GM18873 (cell line): ENCODE results near the gene CACNG6.

ENCODE experiments used
- ATAC-seq: cut with Tn5 transposase; IDR thresholded peaks from one replicate; pipeline ENCODE4 v1.9.1; 2021; ENCODE audit warnings: mild to moderate bottlenecking, moderate library complexity, moderate number of reproducible peaks; ENCODE audit not compliant: unreplicated experiment, low FRiP score

CACNG6 gene

DNA sequence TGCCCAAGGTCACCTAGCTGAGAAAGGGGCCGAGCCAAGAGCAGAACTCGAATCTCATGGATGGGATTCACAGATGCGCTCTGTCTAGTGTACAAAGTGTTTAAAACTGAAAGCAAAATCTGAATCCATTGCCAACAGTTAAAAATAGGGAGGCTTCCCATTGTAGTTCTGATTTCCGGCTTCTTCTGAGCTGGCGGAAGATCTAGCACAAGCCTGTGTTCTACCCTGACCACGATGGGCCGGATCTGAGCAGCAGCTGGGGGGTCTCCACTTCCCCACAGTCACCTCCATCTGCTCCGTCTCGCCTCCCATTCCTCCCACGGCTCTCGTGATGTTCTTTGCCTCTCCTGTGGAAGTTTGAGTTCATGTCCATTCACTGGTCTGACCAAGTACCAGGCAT is 26.3 kb upstream of the CACNG6 start:
- no peak for ATAC-seq

DNA sequence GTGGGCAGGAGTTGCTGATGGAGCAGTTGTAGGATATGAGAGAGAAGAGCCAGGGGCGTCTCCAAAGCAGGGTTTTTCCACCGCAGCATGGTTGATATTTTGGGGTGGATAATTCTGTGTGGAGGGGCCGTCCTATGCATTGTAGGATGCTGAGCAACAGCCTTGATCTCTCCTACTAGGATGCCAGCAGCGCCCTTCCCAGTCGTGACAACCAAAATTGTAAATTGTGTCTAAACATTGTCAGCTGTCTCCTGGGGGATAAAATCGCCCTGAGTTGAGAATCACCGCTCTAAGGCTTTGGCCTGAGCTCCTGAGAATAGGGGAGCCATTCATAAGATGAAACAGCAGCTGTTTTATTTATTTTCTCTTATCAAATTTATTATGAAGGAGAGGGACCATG is 24.5 kb upstream of the CACNG6 start:
- ATAC-seq: no peak

DNA sequence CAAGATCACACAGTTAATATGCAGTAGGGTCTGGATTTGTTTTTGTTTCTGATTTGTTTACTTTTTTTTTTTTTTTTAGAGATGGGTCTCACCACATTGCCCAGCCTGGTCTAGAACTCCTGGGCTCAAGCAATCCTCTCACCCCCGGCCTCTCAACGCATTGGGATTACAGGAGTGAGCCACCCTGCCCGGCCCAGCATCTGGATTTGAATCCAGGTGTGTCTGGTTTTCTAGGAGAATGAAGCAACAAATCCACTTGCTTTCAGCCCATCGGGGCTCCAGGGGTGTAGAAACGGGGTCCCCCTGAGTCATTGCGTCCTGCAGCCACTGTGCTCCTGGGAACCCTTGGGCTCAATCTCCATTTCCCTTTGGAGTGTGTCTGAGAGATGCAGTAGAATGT is 22.1 kb upstream of the CACNG6 start:
- no peak for ATAC-seq

DNA sequence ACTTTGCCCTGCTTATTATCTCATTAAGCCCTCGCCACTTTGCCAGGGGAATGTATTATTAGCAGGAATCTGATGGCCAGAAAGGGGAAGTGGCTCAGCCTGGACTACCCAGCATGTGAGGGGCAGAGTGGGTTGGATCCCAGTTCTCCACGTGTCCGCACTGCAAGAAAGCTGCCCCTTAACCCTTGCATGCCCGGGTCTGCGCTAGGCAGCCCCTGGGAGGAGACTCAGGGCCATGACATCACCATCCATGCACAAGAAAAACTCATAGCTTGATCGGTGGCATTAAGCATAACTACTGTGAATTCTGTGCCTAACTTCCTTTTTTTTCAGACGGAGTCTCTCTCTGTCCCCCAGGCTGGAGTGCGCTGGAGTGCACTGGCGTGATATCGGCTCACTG is 19.8 kb upstream of the CACNG6 start:
- no peak for ATAC-seq

DNA sequence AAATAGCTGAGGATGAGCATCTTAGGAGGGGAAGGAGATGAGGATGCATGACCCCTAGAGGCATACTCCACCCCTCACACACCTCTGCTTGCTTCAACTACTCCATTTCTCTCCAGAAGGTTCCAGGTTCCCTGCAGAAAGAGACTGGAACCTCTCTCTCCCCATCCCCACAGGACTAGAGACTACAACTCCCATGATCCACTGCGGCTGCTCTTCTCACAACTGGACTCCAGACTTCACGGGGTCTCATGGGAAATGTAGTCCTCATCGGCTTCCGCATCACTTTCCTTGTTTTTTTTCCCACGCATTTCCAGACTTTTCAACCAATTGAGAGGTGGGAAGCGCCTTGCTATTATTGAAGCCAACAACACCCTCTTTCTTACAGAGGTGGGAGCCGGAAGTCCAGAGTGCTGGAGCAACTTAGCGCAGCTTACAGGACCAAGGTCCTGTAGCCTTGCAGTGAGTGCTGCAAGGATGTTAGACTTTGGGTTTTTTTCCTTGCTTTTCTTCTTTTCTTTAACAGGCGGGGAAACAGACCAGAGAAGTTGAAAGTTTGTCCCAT is 13.9 kb upstream of the CACNG6 start:
- ATAC-seq: no peak

DNA sequence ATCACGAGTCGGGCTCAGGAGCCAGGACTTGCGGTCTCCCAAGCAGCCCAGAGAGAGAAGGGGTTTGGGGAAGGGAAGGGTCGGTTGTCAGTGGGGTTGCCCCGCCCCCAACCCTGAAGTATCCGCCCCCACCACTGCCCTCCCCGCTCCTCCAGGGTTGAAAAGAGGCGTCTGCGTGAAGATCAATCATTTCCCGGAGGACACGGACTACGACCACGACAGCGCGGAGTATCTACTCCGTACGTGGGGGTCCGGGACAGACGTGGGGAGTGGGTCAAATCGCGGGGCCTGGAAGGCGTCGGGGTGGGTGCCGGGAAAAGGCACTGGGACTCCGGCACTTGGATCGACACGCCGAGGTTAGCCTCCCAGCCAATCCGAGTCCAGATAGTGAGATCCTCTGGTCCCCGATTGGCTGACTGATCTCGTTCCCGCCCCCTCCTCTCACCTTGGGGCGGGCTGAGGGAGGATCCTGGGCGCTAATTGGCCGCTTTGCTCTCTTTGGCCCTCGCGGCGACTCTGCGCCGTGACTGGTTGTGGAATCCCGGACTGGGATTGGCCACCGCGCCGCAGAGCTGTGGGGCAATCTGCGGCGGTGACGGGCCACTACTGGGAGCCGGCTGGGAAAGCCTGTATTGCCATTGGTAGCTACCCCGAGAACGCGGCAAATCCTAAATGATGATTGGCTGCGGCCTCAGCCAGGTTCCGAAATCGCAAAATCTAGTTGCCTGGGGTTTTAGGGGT is 13.3 kb upstream of the CACNG6 start:
- no peak for ATAC-seq

DNA sequence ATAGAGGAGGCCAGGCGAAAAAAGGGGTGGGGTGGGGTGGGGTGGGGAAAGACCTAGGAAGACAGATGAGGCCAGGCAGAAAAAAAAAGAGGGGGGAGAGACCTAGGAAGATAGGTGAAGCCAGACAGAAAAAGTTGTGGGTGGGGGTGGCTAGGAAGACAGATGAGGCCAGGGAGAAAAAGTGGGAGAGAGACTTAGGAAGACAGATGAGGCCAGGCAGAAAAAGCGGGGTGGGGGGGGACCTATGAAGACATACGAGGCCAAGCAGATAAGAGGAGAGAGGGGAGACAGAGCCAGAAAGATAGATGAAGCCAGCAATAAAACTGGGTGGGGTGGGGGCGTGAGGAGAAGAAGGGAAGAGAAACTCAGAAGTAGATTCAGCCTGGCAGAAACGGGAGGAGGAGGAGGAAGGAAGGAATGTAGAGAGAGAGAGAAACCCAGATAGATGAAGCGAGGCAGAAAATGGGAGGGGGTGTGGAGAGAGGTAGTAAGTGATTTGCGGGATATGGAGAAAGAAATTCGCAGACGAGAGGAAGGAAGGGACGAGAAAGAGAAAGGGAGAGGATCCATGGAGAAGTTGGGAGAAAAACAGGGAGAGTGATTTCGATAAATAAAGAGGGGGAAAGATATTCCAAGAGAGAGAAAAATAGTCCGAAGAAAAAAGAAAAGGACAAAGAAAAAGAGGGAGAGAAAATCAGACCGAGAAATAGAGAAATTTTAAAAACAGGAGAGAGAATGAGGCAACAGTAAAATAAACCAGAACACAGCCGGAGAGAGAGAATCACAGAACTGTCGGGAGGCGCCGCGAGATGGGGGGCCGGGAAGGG is 12.2 kb upstream of the CACNG6 start:
- no peak for ATAC-seq

DNA sequence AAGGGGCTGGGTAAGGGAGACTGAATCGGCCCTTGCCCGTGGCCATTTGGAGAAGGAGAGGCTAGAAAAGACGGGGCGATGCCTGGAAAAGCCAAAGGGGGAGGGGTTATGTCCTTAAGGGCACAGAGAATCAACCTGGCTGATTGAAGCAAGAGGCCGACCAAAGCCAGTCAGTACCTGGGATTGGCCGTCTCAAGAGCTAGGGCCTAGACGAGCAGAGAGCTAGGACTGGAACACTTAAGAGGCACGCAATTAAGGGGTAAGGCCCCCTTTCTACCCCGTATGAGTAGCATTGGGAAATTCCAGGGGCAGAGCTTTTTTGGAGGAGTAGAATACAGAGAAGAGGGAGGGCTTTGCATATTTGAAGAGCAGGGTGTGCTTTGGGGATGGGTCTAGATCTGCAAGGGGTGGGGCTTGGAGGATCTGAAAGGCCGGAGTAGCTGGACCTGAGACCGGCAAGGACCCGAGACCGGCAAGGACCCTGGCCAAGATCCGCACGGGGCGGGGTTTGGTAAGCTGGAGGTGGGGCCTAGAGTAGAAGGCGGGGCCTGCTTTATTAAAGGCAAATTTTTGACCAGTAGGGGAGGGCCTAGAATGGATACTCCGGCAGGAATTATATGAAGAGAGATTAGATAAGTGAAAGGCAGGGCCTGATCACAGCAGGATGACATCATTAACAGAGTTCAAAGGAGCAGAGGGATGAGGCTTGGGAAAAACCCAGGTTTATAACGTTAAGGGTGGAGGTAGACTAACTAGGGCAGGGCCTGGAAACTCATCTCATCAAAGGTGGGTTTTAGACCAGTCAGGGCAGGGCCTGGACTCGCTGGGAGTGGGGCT is 10.7 kb upstream of the CACNG6 start:
- no peak for ATAC-seq

DNA sequence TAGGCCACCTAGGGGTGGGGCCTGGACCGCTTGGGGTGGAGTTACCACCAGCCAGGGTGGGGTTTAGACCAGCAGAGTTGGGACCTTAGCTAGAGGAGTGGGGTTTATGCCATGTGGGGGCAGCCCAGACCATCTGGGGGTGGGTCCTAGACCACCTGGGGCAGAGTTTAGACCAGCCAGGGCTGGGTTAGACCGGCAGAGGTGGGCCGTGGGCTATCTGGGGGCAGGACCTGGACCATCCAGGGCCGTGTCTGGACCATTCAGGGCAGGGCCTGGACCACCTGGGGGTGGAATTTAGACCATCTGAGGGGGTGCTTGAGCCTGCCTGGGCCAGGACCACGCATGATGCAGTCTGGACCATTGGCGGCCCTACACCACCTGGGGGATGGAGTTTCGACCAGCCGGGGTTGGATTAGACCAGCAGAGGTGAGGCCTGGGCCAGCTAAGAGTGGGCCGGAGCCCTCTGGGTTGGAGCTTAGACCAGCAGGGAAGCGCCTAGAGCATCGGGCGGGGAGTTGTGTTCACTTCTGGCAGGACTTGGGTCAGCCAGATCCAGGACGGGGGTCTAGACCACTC is 10.0 kb upstream of the CACNG6 start:
- ATAC-seq: no peak

DNA sequence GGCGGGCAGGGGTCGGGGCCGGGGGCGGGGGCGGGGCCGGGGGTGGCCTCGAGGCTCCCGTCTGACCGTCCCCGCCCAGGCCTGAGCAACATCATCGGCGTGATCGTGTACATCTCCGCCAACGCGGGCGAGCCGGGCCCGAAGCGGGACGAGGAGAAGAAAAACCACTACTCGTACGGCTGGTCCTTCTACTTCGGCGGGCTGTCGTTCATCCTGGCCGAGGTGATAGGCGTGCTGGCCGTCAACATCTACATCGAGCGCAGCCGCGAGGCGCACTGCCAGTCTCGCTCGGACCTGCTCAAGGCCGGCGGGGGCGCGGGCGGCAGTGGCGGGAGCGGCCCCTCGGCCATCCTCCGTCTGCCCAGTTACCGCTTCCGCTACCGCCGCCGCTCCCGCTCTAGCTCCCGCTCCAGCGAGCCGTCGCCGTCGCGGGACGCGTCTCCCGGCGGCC is 9.4 kb upstream of the CACNG6 start:
- ATAC-seq: no peak

DNA sequence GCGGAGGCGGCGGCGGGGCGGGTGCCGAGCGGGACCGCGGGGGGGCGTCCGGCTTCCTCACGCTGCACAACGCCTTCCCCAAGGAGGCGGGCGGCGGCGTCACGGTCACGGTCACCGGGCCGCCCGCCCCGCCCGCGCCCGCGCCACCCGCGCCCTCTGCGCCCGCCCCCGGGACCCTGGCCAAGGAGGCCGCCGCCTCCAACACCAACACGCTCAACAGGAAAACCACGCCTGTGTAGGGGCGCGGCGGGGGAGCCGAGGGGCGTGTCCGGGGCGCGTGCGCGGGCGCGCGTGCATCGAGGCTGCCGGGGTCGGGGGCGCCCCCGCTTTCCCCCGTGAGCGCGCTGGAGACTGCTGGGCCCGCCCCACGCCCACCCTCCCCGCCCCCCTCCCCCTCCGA is 8.8 kb upstream of the CACNG6 start:
- no peak for ATAC-seq

DNA sequence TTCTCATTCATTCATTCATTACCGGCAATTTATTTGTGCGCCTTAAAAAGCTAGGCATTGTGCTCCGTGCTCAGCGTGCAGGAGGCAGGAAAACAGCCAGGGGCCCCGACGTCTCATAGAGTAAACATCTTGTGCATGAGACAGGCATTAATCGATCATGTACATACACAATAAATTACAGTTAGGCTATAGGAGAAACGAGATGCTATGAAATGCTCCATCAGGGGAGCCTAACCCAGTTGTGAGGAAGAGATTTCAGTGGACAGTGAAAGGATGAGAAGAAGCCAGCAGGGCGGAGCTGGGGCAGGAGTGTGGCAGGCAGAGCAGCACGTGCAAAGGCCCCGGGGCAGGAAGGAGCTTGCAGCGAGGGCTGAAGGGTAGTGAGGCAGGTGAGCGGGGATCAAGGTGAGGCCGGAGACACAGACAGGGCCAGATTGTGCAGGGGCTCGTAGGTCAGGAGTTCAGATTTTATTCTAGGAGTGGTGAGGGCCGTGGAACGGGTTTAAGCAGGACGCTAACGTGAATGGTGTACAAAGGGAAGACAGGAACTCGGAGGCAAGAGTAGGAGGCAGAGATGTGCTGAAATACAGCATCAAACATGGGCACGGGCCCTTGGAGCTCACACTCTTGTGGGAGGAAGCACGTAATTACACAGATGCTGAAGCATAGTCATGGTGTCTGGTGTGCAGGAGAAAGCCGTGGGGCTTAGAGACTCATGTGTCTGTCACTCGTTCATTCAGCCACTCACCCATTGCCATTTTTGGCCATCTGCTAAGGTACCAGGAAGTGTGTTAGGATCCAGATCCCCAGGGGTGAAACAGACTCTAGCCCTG is 7.8 kb upstream of the CACNG6 start:
- no peak for ATAC-seq

DNA sequence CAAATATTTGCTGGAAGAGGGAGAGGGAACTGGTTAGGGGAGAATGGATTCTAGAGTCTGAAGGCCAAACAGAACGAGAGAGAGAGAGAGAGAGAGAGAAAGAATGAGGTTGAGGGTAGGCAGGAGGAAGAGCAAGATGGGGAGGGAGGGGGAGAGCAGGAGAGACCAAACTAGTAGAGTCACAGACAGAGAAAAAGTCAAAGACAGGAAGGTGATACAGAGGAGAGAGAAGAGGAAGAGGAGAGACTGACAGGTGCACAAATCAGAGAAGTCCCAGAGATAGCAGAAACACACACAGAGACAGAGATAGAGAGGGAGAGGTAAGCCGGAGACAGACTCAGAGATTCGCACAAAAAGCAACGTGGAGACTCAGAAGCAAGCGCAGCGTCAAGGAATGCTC is 5.6 kb upstream of the CACNG6 start:
- ATAC-seq: no peak

DNA sequence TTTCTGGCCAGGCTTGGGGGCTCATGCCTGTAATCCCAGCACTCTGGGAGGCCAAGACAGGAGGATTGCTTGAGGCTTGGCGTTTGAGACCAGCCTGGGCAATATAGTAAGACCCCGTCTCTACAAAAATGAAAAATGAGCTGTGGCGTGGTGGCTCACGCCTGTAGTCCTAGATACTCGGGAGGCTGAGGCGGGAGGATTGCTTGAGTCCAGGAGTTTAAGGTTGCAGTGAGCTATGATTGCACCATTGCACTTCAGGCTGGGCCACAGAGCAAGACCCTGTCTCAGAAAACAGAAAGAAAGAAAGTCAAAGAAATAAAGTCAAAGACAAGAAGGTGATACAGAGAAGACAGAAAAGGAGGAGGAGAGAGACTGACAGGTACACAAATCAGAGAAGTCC is 2.5 kb upstream of the CACNG6 start:
- ATAC-seq: no peak

DNA sequence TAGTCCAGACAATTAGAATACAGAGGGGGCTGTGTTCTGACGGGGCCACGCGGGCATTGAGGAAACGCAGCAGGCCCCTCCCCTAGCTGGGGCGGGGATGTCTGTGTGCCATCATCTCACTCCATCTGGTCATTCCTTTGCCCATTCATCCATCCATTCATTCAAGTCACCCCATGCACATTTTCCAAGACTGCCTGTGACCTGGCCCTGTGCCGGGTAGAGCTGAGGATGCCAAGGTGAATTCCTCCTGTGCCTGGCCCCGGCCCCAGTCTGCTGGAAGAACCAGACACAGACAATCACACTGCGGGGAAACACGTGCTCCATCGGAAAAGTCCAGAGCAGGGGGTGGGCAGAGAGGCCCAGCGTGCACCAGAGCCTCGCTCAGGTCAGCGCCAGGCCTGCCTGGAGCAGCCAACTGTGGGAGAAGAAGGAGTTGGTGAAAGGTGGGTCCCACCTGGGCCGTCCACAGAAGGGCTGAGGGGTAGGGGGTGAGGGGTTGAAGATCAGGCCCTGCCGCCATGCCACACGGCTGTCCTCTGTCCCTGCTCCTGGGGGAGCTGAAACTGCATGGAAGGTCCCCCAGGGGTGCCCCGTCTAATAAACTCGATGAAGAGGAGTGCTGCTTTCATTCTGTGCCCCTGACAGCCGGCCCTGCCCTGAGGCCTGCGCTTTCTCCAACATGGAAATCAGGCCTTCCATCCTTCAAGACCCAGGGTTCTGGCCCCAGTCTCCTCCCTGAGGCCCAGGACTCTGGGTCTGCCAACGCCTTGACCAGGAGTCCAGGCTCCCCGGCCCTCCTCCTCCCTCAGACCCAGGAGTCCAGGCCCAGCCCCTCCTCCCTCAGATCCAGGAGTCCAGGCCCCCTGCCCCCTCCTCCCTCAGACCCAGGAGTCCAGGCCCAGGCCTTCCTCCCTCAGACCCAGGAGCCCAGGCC is 1.6 kb upstream of the CACNG6 start:
- ATAC-seq: no peak

DNA sequence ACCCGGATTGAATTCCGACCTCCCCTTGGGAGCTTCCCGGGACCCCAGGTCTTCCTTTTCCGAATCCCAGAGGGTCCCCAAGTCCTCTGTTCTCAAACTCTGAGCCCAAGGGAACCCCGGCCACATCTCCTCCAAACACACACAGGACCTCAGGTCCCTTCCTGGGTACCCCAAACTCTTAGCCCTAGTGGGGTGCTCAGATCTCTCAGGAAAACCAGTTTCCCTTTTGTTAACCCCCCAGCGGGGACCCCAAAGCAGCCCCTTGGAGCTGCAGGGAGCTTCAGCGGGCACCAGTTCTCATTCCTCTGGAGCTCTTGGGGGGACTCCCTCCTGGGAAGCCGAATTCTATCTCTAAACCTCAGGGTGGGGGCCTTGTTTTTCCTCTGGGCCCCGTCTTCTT is 774 bp downstream of the CACNG6 start:
- no peak for ATAC-seq

DNA sequence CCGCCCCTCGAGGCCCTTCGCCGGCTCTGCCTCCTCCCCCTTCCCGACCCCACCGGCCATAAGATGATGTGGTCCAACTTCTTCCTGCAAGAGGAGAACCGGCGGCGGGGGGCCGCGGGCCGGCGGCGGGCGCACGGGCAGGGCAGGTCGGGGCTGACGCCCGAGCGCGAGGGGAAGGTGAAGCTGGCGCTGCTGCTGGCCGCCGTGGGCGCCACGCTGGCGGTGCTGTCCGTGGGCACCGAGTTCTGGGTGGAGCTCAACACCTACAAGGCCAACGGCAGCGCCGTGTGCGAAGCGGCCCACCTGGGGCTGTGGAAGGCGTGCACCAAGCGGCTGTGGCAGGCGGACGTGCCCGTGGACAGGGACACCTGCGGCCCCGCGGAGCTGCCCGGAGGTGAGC is 1.4 kb downstream of the CACNG6 start:
- ATAC-seq: no peak

DNA sequence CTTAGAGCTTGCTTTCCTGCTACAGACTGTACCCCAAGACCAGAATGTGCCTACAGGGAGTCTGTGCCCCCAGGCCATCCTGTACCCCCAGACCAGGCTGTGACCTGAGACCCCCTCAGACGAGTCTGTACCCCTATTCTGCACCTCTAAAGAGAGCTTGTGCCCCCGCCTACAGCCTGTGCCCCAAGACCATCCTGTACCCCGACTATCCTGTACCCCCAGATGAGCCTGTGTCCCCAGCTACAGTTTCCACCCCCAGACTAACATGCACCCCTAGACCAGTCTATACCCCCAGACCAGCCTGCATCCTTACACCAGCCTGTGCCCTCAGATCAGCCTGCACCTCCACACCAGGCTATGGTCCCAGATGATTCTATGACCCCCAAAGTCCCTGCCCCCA is 2.0 kb downstream of the CACNG6 start:
- ATAC-seq: no peak

DNA sequence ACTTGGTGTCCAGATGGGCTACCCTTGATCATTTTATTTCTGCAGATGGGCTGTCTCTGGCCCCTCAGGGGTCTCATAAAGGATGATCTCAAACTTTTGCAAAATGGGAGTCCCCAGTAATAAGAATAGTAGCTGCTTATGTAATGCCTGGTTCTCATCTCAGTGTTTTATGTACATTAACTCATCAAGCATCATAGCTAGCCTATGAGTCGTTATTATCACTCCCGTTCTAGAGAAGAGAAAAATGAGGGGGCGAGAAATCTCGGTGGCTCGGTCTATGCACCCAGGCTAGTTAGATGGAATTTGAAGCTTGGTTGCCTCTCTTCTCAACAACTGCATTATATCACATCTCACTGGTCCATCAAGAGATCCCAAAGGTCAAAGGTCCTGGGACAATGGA is 3.4 kb downstream of the CACNG6 start:
- no peak for ATAC-seq
